ENCODE results near the gene SDSL.
A peak's percentile ranks its signal among the peaks of the same experiment; 100 is the strongest.

Gene SDSL

GRCh38 chr12:113422030-113422885, at the start of gene SDSL:
TSS of gene SDSL (plus strand) at chr12:113422380. CDS start at chr12:113427983, 5,603 bp downstream.
- peak; percentile 67 to 71 for ATAC-seq

- ATAC-seq = no peak
Measured at GRCh38 chr12:113373440-113373839, 48.7 kb upstream of the SDSL start.

GRCh38 chr12:113373969-113374368, 48.2 kb upstream of the SDSL start:
- ATAC-seq = no peak

- no peak for ATAC-seq
Measured at GRCh38 chr12:113374823-113375428, 47.3 kb upstream of the SDSL start.

GRCh38 chr12:113378291-113378690, 43.9 kb upstream of the SDSL start:
- ATAC-seq = no peak

GRCh38 chr12:113381220-113381619, 41.0 kb upstream of the SDSL start:
- no peak for ATAC-seq

- ATAC-seq = no peak
Measured at GRCh38 chr12:113382206-113382605, 40.0 kb upstream of the SDSL start.

GRCh38 chr12:113384778-113385177, 37.4 kb upstream of the SDSL start:
- no peak for ATAC-seq

GRCh38 chr12:113385282-113385882, 36.8 kb upstream of the SDSL start:
- no peak for ATAC-seq

- ATAC-seq = no peak
Measured at GRCh38 chr12:113386866-113387566, 35.2 kb upstream of the SDSL start.

- ATAC-seq = no peak
Measured at GRCh38 chr12:113387631-113388030, 34.5 kb upstream of the SDSL start.

GRCh38 chr12:113388351-113388750, 33.8 kb upstream of the SDSL start:
- no peak for ATAC-seq

GRCh38 chr12:113390064-113391043, 31.8 kb upstream of the SDSL start:
- no peak for ATAC-seq

- no peak for ATAC-seq
Measured at GRCh38 chr12:113391145-113391544, 31.0 kb upstream of the SDSL start.

- no peak for ATAC-seq
Measured at GRCh38 chr12:113391650-113392337, 30.4 kb upstream of the SDSL start.

GRCh38 chr12:113392520-113392919, 29.7 kb upstream of the SDSL start:
- ATAC-seq = no peak

- no peak for ATAC-seq
Measured at GRCh38 chr12:113392988-113393579, 29.1 kb upstream of the SDSL start.

GRCh38 chr12:113393749-113394148, 28.4 kb upstream of the SDSL start:
- ATAC-seq = no peak

GRCh38 chr12:113395119-113395518, 27.1 kb upstream of the SDSL start:
- no peak for ATAC-seq

GRCh38 chr12:113396200-113396599, 26.0 kb upstream of the SDSL start:
- no peak for ATAC-seq

All from activated CD4-positive, CD25-positive, alpha-beta regulatory T cell treated with anti-CD3 and anti-CD28 coated beads, Interleukin-2, amount 50 U/mL, for 24 hours (primary cell).